Measurements from ENCODE around the gene INPP4B.
"Not testable (repeated sequence)": the region's sequence is repeated elsewhere in the genome, so short reads cannot be mapped to it uniquely, and the experiment has no call there.

INPP4B gene

GRCh38 chr4:142824368-142824767 lies 21.7 kb downstream of the INPP4B start:
- no peak for DNase-seq (ENCODE audit: low read depth)

GRCh38 chr4:142823796-142824195 lies 22.3 kb downstream of the INPP4B start:
- no peak for DNase-seq (ENCODE audit: low read depth)

GRCh38 chr4:142818476-142818875 lies 27.6 kb downstream of the INPP4B start:
- no peak for DNase-seq (ENCODE audit: low read depth)

- DNase-seq (ENCODE audit: low read depth) = no peak
Measured at GRCh38 chr4:142818031-142818430, 28.1 kb downstream of the INPP4B start.

- DNase-seq (ENCODE audit: low read depth) = peak; percentile 94
Measured at GRCh38 chr4:142817442-142817841, 28.7 kb downstream of the INPP4B start.

- peak; percentile 69 for DNase-seq (ENCODE audit: low read depth)
Measured at GRCh38 chr4:142815834-142816233, 30.3 kb downstream of the INPP4B start.

- no peak for DNase-seq (ENCODE audit: low read depth)
Measured at GRCh38 chr4:142813388-142813787, 32.7 kb downstream of the INPP4B start.

GRCh38 chr4:142812091-142812490 lies 34.0 kb downstream of the INPP4B start:
- no peak for DNase-seq (ENCODE audit: low read depth)

- no peak for DNase-seq (ENCODE audit: low read depth)
Measured at GRCh38 chr4:142811034-142811433, 35.1 kb downstream of the INPP4B start.

GRCh38 chr4:142809559-142809958 lies 36.5 kb downstream of the INPP4B start:
- DNase-seq (ENCODE audit: low read depth) = no peak

- DNase-seq (ENCODE audit: low read depth) = not testable (repeated sequence)
Measured at GRCh38 chr4:142803879-142804278, 42.2 kb downstream of the INPP4B start.

- no peak for DNase-seq (ENCODE audit: low read depth)
Measured at GRCh38 chr4:142801966-142802365, 44.1 kb downstream of the INPP4B start.

GRCh38 chr4:142781114-142781513 lies 65.0 kb downstream of the INPP4B start:
- no peak for DNase-seq (ENCODE audit: low read depth)

- DNase-seq (ENCODE audit: low read depth) = no peak
Measured at GRCh38 chr4:142778900-142779299, 67.2 kb downstream of the INPP4B start.

GRCh38 chr4:142778430-142778829 lies 67.7 kb downstream of the INPP4B start:
- peak; percentile 34 for DNase-seq (ENCODE audit: low read depth)

GRCh38 chr4:142777045-142777743 lies 68.9 kb downstream of the INPP4B start:
- DNase-seq (ENCODE audit: low read depth) = no peak

GRCh38 chr4:142776026-142776425 lies 70.1 kb downstream of the INPP4B start:
- DNase-seq (ENCODE audit: low read depth) = no peak

GRCh38 chr4:142773505-142773904 lies 72.6 kb downstream of the INPP4B start:
- DNase-seq (ENCODE audit: low read depth) = no peak

- no peak for DNase-seq (ENCODE audit: low read depth)
Measured at GRCh38 chr4:142762280-142762679, 83.8 kb downstream of the INPP4B start.

- DNase-seq (ENCODE audit: low read depth) = no peak
Measured at GRCh38 chr4:142752202-142752786, 93.8 kb downstream of the INPP4B start.

GRCh38 chr4:142743121-142743825 lies 102.8 kb downstream of the INPP4B start:
- peak; percentile 54 for DNase-seq (ENCODE audit: low read depth)

GRCh38 chr4:142741995-142742394 lies 104.1 kb downstream of the INPP4B start:
- DNase-seq (ENCODE audit: low read depth) = no peak

- no peak for DNase-seq (ENCODE audit: low read depth)
Measured at GRCh38 chr4:142728233-142728632, 117.9 kb downstream of the INPP4B start.
